HG03103 (cell line): Measurements from ENCODE around the gene COX4I2.

Source experiments
- ATAC-seq: cut with Tn5 transposase; IDR thresholded peaks from one replicate; pipeline ENCODE4 v1.9.1; 2021; ENCODE audit warnings: low read depth; ENCODE audit not compliant: unreplicated experiment

Gene COX4I2

DNA sequence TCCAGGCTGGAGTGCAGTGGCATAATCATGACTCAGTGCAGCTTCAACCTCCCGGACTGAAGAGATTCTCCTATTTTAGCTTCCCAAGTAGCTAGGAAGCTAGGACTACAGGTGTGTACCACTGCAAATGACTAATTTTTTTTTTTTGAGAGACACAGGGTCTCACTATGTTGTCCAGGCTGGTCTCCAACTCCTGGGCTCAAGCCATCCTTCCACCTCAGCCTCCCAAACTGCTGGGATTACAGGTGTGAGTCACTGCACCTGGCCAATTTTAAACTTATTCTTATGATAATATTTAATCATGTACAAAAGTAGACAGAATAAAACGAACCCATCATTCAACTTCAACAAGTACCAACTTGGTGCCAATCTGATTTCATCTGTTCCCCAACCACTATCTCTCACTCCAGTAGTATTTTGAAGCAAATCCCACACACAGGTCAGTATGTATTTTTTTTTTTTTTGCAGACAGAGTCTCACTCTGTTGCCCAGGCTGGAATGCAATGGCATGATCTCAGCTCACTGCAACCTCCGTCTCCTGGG lies 52.5 kb downstream of the COX4I2 start:
- ATAC-seq, result no peak

DNA sequence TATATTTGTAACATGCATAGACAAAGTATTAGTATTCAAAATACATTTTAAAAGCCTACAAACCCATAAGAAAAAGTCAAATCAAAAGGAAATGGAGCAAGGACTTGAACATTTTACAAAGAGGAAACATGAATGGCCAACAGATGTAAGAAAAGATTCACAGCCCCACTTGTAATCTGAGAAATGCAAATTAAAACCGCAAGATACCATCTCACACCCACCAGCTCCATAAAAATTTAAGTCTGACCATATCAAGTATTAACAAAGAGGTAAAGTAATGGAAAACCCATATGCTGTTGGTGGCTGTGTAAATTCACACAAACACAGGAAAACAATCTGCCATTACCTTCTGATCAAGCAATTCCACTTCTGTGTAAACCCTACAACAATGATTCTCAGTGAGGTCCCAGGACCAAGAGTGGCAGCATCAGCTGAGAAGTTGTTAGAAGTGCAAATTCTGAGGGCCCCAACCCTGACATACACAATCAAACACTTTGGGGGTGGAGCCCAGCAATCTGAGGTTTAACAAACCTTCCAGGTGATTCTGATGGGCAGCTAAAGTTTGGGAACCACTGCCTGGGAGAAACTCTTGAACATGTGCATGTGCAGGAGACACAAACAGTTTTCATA lies 54.0 kb downstream of the COX4I2 start:
- no peak for ATAC-seq

GRCh38 chr20:31693402-31693801 lies 55.7 kb downstream of the COX4I2 start:
- ATAC-seq, result no peak

DNA sequence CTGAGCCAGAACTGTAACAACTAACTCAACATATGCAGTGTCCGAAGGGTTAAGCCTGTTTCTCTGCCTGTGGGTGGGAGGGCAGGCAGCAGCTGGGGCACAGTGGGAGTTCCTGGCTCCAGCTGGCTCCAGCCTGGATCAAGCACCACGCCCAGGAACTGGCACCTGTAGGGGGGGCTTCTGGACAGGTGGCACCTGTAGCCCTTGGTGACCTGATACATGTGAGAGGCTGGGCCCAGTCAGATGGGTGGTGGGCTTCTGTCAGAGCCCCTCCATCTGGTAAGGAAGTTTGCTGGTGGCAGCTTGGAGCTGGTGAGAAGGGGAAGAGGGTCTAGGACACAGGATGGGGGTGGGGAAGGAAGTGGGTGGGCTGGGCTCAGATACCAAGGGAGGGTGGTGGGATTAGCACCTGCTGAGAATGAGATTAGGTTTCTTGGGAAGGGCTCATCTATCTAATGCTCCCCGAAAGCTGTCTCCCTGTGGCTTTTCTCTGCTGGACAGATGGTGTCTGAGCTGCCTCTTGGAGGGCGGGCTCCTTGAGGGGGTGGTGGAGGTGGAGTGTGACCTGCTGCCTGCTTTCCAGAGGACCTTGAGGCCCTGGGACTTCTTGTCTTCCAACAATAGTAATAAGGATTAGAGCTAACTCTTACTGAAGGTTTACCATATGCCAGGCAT lies 56.4 kb downstream of the COX4I2 start:
- ATAC-seq, result no peak
